K562 (cell line): ENCODE results near the gene ICAM2. TPM values are rescaled to one million over a fixed set of nuclear protein-coding genes. Genes with fewer than 3 reads are reported as not detected.

Experiments
- ATAC-seq: fragments of 200-7000 bp; cut with Tn5 transposase; 3 replicates; pipeline ENCODE4 v1.9.1; 2020; ENCODE audit warnings: moderate library complexity
- BruUV-seq: library from RNA; stranded (reverse); fragments of 400-500 nt; replicated peaks from 2 replicates; lab custom pipeline; 2021; lab: Mats Ljungman, UMichigan
- CTCF ChIA-PET: fragments of 300-600 bp; formaldehyde crosslinking; extraction: SDS; loops from one replicate; lab custom pipeline; 2021; ENCODE audit warnings: low intra/inter-chr PET ratio; lab: Yijun Ruan, JAX
- POLR2A ChIA-PET: fragments of 300-600, 350-650 bp; sonication (Branson Sonifier 250); formaldehyde crosslinking; extraction: SDS; loops from one replicate; lab custom pipeline; 2021; ENCODE audit warnings: antibody characterized with exemption, inconsistent platforms; lab: Yijun Ruan, JAX
- DNase-seq, 4 experiments: peaks; one replicate each; pipeline versions ENCODE4 v3.0.0 to v3.0.0-alpha.2; 2011 to 2018; ENCODE audit warnings: low spot score in 3 of 4, mixed read lengths in 3 of 4; ENCODE audit errors: extremely low read depth in 1 of 4
- FAIRE-seq: peaks from 2 replicates; lab custom pipeline; 2011; peaks lifted over from hg19 to GRCh38; lab: Jason Lieb, UNC
- H2AFZ ChIP-seq: 2 replicates; pipeline ENCODE4 v1.6.0; 2011; ENCODE audit warnings: low read depth, low read length, control low read depth, inconsistent platforms
- H3K27ac ChIP-seq: fragments of 200-600 bp; 3 replicates; pipeline ENCODE4 v1.8.0; 2011; ENCODE audit warnings: low read depth, mild to moderate bottlenecking, control low read depth, inconsistent platforms, low read length, moderate library complexity, mixed read lengths; ENCODE audit errors: extremely low read depth
- H3K27me3 ChIP-seq, 2 experiments: fragments of 300-600 bp in 1 of 2; 2 replicates in 1 of 2; 3 replicates in 1 of 2; pipeline versions ENCODE4 v1.6.0 to v1.8.0; 2011; ENCODE audit warnings: inconsistent platforms in 2 of 2, low read length in 2 of 2, mild to moderate bottlenecking in 1 of 2, mixed read lengths in 1 of 2, moderate library complexity in 1 of 2; ENCODE audit not compliant: control insufficient read depth in 2 of 2, insufficient read depth in 2 of 2
- H3K36me3 ChIP-seq: fragments of 300-600 bp; 3 replicates; pipeline ENCODE4 v1.8.0; 2011; ENCODE audit warnings: mild to moderate bottlenecking, low read length, inconsistent platforms; ENCODE audit not compliant: control insufficient read depth, insufficient read depth
- H3K4me1 ChIP-seq, 2 experiments: fragments of 200-600 bp in 1 of 2; replicated peaks in 1 of 2; 2 replicates in 1 of 2; 3 replicates in 1 of 2; pipeline versions ENCODE4 v1.5.1 to v1.8.0; 2011; ENCODE audit warnings: inconsistent platforms in 2 of 2, low read length in 2 of 2, mild to moderate bottlenecking in 1 of 2, mixed read lengths in 1 of 2, moderate library complexity in 1 of 2; ENCODE audit not compliant: control insufficient read depth in 2 of 2, insufficient read depth in 2 of 2
- H3K4me2 ChIP-seq: 2 replicates; pipeline ENCODE4 v1.6.1; 2011; ENCODE audit warnings: low read length, control low read depth, inconsistent platforms, mixed read lengths; ENCODE audit not compliant: insufficient read depth
- H3K4me3 ChIP-seq: fragments of 200-600 bp; sonication (generic), shearing (Covaris generic); 2 replicates; pipeline ENCODE4 v1.5.1; 2016; ENCODE audit warnings: control low read depth, inconsistent platforms
- H3K79me2 ChIP-seq: fragments of 200-600 bp; 3 replicates; pipeline ENCODE4 v1.8.0; 2011; ENCODE audit warnings: low read length, inconsistent platforms; ENCODE audit not compliant: control insufficient read depth, insufficient read depth
- H3K9ac ChIP-seq, 2 experiments: 2 replicates each; pipeline versions ENCODE4 v1.6.0 to v1.6.1; 2011; ENCODE audit warnings: low read depth in 2 of 2, low read length in 2 of 2, control low read depth in 1 of 2, inconsistent platforms in 1 of 2, mild to moderate bottlenecking in 1 of 2, mixed read lengths in 1 of 2; ENCODE audit not compliant: insufficient read depth in 1 of 2
- H3K9me1 ChIP-seq: one replicate; pipeline ENCODE4 v1.6.0; 2011; ENCODE audit warnings: inconsistent platforms, mild to moderate bottlenecking, low read length, moderate library complexity; ENCODE audit not compliant: control insufficient read depth, insufficient read depth
- H3K9me3 ChIP-seq: replicated peaks from 2 replicates; pipeline ENCODE4 v1.5.1; 2011; ENCODE audit warnings: low read depth, low read length, inconsistent platforms; ENCODE audit not compliant: control insufficient read depth, insufficient read depth
- H4K20me1 ChIP-seq: replicated peaks from 2 replicates; pipeline ENCODE4 v1.6.1; 2011; ENCODE audit warnings: low read length, inconsistent platforms, mixed read lengths; ENCODE audit not compliant: control insufficient read depth, insufficient read depth
- ATF1 ChIP-seq, 2 experiments: fragments of 450-650 bp in 1 of 2; IDR thresholded peaks; 2 replicates each; pipeline ENCODE4 v1.6.1; 2016; ENCODE audit warnings: missing compliant biosample characterization in 1 of 2, missing genetic modification characterization in 1 of 2
- ATF6 ChIP-seq: sonication (generic); formaldehyde crosslinking; IDR thresholded peaks from 2 replicates; pipeline ENCODE4 v1.4.0; 2020; ENCODE audit warnings: mild to moderate bottlenecking, missing genetic modification reagents
- CREBBP ChIP-seq: IDR thresholded peaks from one replicate; pipeline ENCODE4 v1.6.1; 2012; ENCODE audit warnings: low read depth, mild to moderate bottlenecking, control low read depth, inconsistent platforms, low read length
- ETV1 ChIP-seq: fragments of 450-650 bp; conservative IDR thresholded peaks from 2 replicates; pipeline ENCODE4 v1.6.1; 2016; ENCODE audit warnings: missing genetic modification characterization, control low read depth, low read depth, missing compliant biosample characterization
- HDGF ChIP-seq: fragments of 450-650 bp; IDR thresholded peaks from 2 replicates; pipeline ENCODE4 v1.6.1; 2016
- LCOR ChIP-seq: sonication (generic); formaldehyde crosslinking; IDR thresholded peaks from 2 replicates; pipeline ENCODE4 v1.8.0; 2022; ENCODE audit warnings: mild to moderate bottlenecking, missing genetic modification reagents
- LEF1 ChIP-seq: fragments of 450-650 bp; IDR thresholded peaks from 2 replicates; pipeline ENCODE4 v1.6.1; 2016; ENCODE audit warnings: mild to moderate bottlenecking
- NFYB ChIP-seq: IDR thresholded peaks from 2 replicates; pipeline ENCODE4 v1.6.1; 2011; ENCODE audit warnings: mild to moderate bottlenecking, moderate library complexity; ENCODE audit not compliant: insufficient read length; ENCODE audit errors: extremely low read depth
- POU5F1 ChIP-seq: fragments of 150-350 bp; IDR thresholded peaks from 2 replicates; pipeline ENCODE4 v1.6.1; 2014; ENCODE audit warnings: borderline replicate concordance, low read length, low read depth, mild to moderate bottlenecking; ENCODE audit not compliant: partially characterized antibody
- PPARD ChIP-seq: fragments of 250-450 bp; sonication (Bioruptor Pico); IDR thresholded peaks from 2 replicates; pipeline ENCODE4 v1.8.0; 2022; ENCODE audit warnings: inconsistent platforms, mild to moderate bottlenecking, moderate library complexity
- RBM17 ChIP-seq: fragments of 200-400 bp; formaldehyde crosslinking; IDR thresholded peaks from 2 replicates; pipeline ENCODE4 v1.6.1; 2017; ENCODE audit warnings: low read depth, mild to moderate bottlenecking, low read length, borderline replicate concordance
- RFX1 ChIP-seq: fragments of 450-650 bp; IDR thresholded peaks from 2 replicates; pipeline ENCODE4 v1.6.1; 2016; ENCODE audit warnings: mild to moderate bottlenecking, moderate library complexity
- SMARCB1 ChIP-seq: IDR thresholded peaks from 2 replicates; pipeline ENCODE4 v1.6.1; 2011; ENCODE audit warnings: improper control_type of control experiment, low read depth; ENCODE audit not compliant: insufficient read length
- SREBF1 ChIP-seq: fragments of 150-350 bp; IDR thresholded peaks from 2 replicates; pipeline ENCODE4 v1.6.1; 2014; ENCODE audit warnings: antibody characterized with exemption, low read depth, low read length, borderline replicate concordance
- SREBF2 ChIP-seq: sonication (generic); formaldehyde crosslinking; IDR thresholded peaks from 2 replicates; pipeline ENCODE4 v1.4.0; 2020; ENCODE audit warnings: mild to moderate bottlenecking, missing genetic modification reagents
- XRCC5 ChIP-seq: fragments of 200-400 bp; formaldehyde crosslinking; IDR thresholded peaks from 2 replicates; pipeline ENCODE4 v1.6.1; 2017; ENCODE audit warnings: low read depth, mild to moderate bottlenecking, low read length
- YY1 ChIP-seq, 3 experiments: IDR thresholded peaks; 2 replicates each; pipeline ENCODE4 v1.6.1; 2011; ENCODE audit warnings: low read length in 2 of 3, mild to moderate bottlenecking in 2 of 3, moderate library complexity in 2 of 3, borderline replicate concordance in 1 of 3, control low read depth in 1 of 3, low read depth in 1 of 3; ENCODE audit not compliant: insufficient read depth in 3 of 3, insufficient replicate concordance in 2 of 3, control insufficient read depth in 1 of 3, insufficient read length in 1 of 3; ENCODE audit errors: extremely low read depth in 1 of 3
- ZNF212 ChIP-seq: fragments of 450-650 bp; formaldehyde crosslinking; IDR thresholded peaks from 2 replicates; pipeline ENCODE4 v1.4.0; 2020; ENCODE audit warnings: mild to moderate bottlenecking
- WGBS: fragments of 100-300 bp; shearing (Covaris generic); methylation state at CpG from one replicate; pipeline ENCODE4 v1.1.6; 2016; ENCODE audit warnings: low coverage, mixed read lengths; ENCODE audit not compliant: insufficient coverage; ENCODE audit errors: missing lambda C conversion rate; 5-methylcytosine and 5-hydroxymethylcytosine counted together
- in situ Hi-C: fragments of 300-500 bp; cut with MboI; formaldehyde crosslinking; loops from 4 replicates; pipeline ENCODE4 v1.15.0; 2018; ENCODE audit warnings: inconsistent platforms, mixed read lengths
- intact Hi-C: fragments of 100-400 bp; cut with micrococcal nuclease; formaldehyde crosslinking; loops from 2 replicates; pipeline ENCODE4 v1.14.2; 2022
- polyA plus RNA-seq, 8 experiments: library from polyadenylated mRNA; depleted of rRNA in 4 of 8; stranded (reverse) in 5 of 8; unstranded in 3 of 8; fragments of >200 nt; fragmentation: Nextera tagmentation in 2 of 8; fragmentation: Illumina TruSeq in 1 of 8; extraction: Ambion mirVana in 2 of 8; extraction: Trizol in 1 of 8; gene quantifications; 2 replicates each; pipeline versions ENCODE4 v1.2.1 to v1.2.3, GENCODE V29; 2011 to 2014; ENCODE audit warnings: inconsistent platforms in 1 of 8, missing spikeins in 1 of 8
- total RNA-seq, 7 experiments: library from RNA; depleted of rRNA in 6 of 7; stranded (reverse); fragments of >200 nt in 6 of 7; fragmentation: Illumina TruSeq in 2 of 7; extraction: Trizol in 2 of 7; gene quantifications; 2 replicates each; pipeline versions ENCODE4 v1.2.1 to v1.2.3, GENCODE V29; 2011 to 2021; ENCODE audit warnings: low replicate concordance in 1 of 7
- TF ChIP-seq, protein P1 (sequence below): sonication (generic); formaldehyde crosslinking; IDR thresholded peaks from 2 replicates; pipeline ENCODE4 v1.8.0; 2022; ENCODE audit warnings: mild to moderate bottlenecking, missing genetic modification reagents
- TF ChIP-seq, protein P2 (sequence below): fragments of 450-650 bp; formaldehyde crosslinking; IDR thresholded peaks from 2 replicates; pipeline ENCODE4 v1.4.0; 2020; ENCODE audit warnings: mild to moderate bottlenecking

Gene ICAM2
- total and polyA plus RNA-seq, 9 of the 15 experiments (the other 6 are each of a cell fraction or from before 2014, with no cell fraction given): 37.9 to 89.4 (median 60.6) TPM

DNA sequence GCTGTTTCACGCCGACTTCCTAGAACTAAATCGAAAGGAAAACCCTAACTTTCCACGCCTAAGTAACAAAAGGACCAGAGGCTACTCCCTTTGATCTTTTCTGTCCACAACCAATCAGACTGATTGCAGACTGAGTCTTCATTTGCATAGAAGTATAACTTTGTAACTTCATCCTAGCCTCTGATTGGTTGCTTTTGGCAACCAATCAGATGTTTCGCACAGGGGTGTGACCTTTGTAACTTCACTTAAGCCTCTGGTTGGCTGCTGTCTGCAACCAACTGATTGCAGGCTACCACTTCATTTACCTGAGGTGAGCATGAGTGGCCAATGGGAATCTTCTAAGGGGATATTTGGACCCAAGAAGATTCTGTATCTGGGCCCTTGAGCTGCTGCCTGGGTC, 17.4 kb upstream of the ICAM2 start:
- in situ Hi-C loops: loop anchor here (10.0 kb wide), 1 partner anchor 97 kb away; the partner anchor contains the start of gene ERN1
- Histone ChIP-seq H3K4me2 (no peak overlapping the region; the same call in 1 of the 2 replicates), H3K9ac (no peak overlapping the region), H3K79me2 (no peaks in the 10 kb centered on the region), H3K9me3 (no peaks in the 10 kb centered on the region), H3K4me3 (no peak overlapping the region), H3K36me3 (peaks cover 4% of the 10 kb centered on the region; the same call in 1 of the 3 replicates), H3K4me1 (peaks cover 0 to 4% of the 10 kb centered on the region in 2 experiments; a peak in 3 of 5 replicates), H3K27me3 (no peaks in the 10 kb centered on the region), H3K27ac (no peak overlapping the region), H4K20me1 (no peaks in the 10 kb centered on the region), H2AFZ (no peak overlapping the region), H3K9me1 (no peaks in the 10 kb centered on the region)
- POLR2A ChIA-PET: interaction anchor here (1.0 kb wide), 1 partner anchor 108 kb away, joined by 3 read pairs; no protein-coding TSS in a partner anchor
- peak in 2 of 4 experiments; percentile 35 to 39 for DNase-seq
- no TSS peak for BruUV-seq
- intact Hi-C loops: no loop called here
- peak; percentile 66 for ATAC-seq
- CTCF ChIA-PET: no interaction called here
- peak; percentile 35 for FAIRE-seq
- WGBS: 69% methylated on average over 5 of the region's 5 CpGs
- no peak for TF ChIP-seq ATF6
- no peak for TF ChIP-seq PPARD
- TF ChIP-seq POU5F1: no peak
- TF ChIP-seq, protein P1, sequence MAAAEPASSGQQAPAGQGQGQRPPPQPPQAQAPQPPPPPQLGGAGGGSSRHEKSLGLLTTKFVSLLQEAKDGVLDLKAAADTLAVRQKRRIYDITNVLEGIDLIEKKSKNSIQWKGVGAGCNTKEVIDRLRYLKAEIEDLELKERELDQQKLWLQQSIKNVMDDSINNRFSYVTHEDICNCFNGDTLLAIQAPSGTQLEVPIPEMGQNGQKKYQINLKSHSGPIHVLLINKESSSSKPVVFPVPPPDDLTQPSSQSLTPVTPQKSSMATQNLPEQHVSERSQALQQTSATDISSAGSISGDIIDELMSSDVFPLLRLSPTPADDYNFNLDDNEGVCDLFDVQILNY (CRISPR knock-in tag): no peak
- TF ChIP-seq LEF1: 0 out of 2 replicates have a peak, but pooled peaks have one; percentile 39
- TF ChIP-seq SREBF2 (CRISPR knock-in tag): no peak
- TF ChIP-seq ATF1 (CRISPR knock-in tag; IDR thresholded peaks at IDR 0.05): no peak
- TF ChIP-seq ATF1 (tag; IDR thresholded peaks at IDR 0.05): no peak
- no peak for TF ChIP-seq XRCC5
- peak; percentile 29; the same call in 1 of the 2 replicates for TF ChIP-seq RFX1
- TF ChIP-seq ETV1: no peak
- no peak for TF ChIP-seq RBM17
- TF ChIP-seq SREBF1: no peak
- no peak for TF ChIP-seq HDGF
- no peak for TF ChIP-seq ZNF212 (CRISPR knock-in tag)
- TF ChIP-seq SMARCB1: no peak
- TF ChIP-seq NFYB: peak; percentile 32
- no peak for TF ChIP-seq YY1 (IDR thresholded peaks at IDR 0.05; ENCODE audit: borderline replicate concordance in 1 of 3, control insufficient read depth in 1 of 3, extremely low read depth in 1 of 3, insufficient read depth in 3 of 3, insufficient read length in 1 of 3, insufficient replicate concordance in 2 of 3, low read depth in 1 of 3, low read length in 2 of 3)
- TF ChIP-seq CREBBP: no peak
- TF ChIP-seq, protein P2, sequence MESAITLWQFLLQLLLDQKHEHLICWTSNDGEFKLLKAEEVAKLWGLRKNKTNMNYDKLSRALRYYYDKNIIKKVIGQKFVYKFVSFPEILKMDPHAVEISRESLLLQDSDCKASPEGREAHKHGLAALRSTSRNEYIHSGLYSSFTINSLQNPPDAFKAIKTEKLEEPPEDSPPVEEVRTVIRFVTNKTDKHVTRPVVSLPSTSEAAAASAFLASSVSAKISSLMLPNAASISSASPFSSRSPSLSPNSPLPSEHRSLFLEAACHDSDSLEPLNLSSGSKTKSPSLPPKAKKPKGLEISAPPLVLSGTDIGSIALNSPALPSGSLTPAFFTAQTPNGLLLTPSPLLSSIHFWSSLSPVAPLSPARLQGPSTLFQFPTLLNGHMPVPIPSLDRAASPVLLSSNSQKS: no peak
- TF ChIP-seq LCOR (CRISPR knock-in tag): no peak
